OCI-LY7 (cell line): Measurements from ENCODE around the gene SIK2. TPM values are rescaled to one million over a fixed set of nuclear protein-coding genes. Genes with fewer than 3 reads are reported as not detected.

Experiments
- BruUV-seq: library from RNA; stranded (reverse); fragments of 400-500 nt; replicated peaks from 2 replicates; lab custom pipeline; 2021; lab: Mats Ljungman, UMichigan
- CTCF ChIA-PET: fragments of 300-600 bp; sonication (Branson Sonifier 250); formaldehyde crosslinking; loops from one replicate; lab custom pipeline; 2022; ENCODE audit warnings: antibody characterized with exemption; ENCODE audit not compliant: unreplicated experiment; lab: Charles Lee
- POLR2A ChIA-PET: fragments of 300-600 bp; sonication (Branson Sonifier 250); formaldehyde crosslinking; loops from one replicate; lab custom pipeline; 2022; ENCODE audit warnings: antibody characterized with exemption; lab: Charles Lee
- DNase-seq: peaks from one replicate; pipeline ENCODE4 v3.0.0-alpha.2; 2015; ENCODE audit warnings: low spot score
- H2AFZ ChIP-seq: fragments of 200-600 bp; sonication (generic), shearing (Covaris generic); 2 replicates; pipeline ENCODE4 v1.6.1; 2014; ENCODE audit warnings: mild to moderate bottlenecking, antibody characterized with exemption, low read length, moderate library complexity
- H3K27ac ChIP-seq: fragments of 200-600 bp; sonication (generic); 2 replicates; pipeline ENCODE4 v1.5.1; 2014; ENCODE audit warnings: mixed run types, low read depth, mild to moderate bottlenecking, moderate library complexity, low read length, inconsistent platforms; ENCODE audit not compliant: poor library complexity, severe bottlenecking
- H3K36me3 ChIP-seq: fragments of 200-600 bp; sonication (generic); 2 replicates; pipeline ENCODE4 v1.6.1; 2014; ENCODE audit warnings: mild to moderate bottlenecking, antibody characterized with exemption, low read length, moderate library complexity, mixed read lengths; ENCODE audit not compliant: insufficient read depth
- H3K4me1 ChIP-seq: fragments of 200-600 bp; sonication (generic); 2 replicates; pipeline ENCODE4 v1.5.1; 2014; ENCODE audit warnings: mild to moderate bottlenecking, low read length; ENCODE audit not compliant: insufficient read depth, poor library complexity, severe bottlenecking
- H3K4me2 ChIP-seq: fragments of 200-600 bp; sonication (generic); 2 replicates; pipeline ENCODE4 v1.6.1; 2014; ENCODE audit warnings: mild to moderate bottlenecking, low read length
- H3K4me3 ChIP-seq: fragments of 200-600 bp; sonication (generic); 2 replicates; pipeline ENCODE4 v1.5.1; 2014; ENCODE audit warnings: mild to moderate bottlenecking, low read depth, low read length; ENCODE audit not compliant: poor library complexity, severe bottlenecking
- H3K79me2 ChIP-seq: fragments of 200-600 bp; sonication (generic); 2 replicates; pipeline ENCODE4 v1.6.1; 2016; ENCODE audit warnings: low read depth, mild to moderate bottlenecking, low read length, moderate library complexity, mixed read lengths; ENCODE audit not compliant: insufficient read depth
- H3K9me2 ChIP-seq: fragments of 200-600 bp; sonication (generic); 2 replicates; pipeline ENCODE4 v1.6.1; 2016; ENCODE audit warnings: mild to moderate bottlenecking, low read length, mixed read lengths; ENCODE audit not compliant: insufficient read depth
- H3K9me3 ChIP-seq: fragments of 200-600 bp; sonication (generic); 2 replicates; pipeline ENCODE4 v1.6.1; 2014; ENCODE audit warnings: mild to moderate bottlenecking, mixed run types, low read length, mixed read lengths
- H4K20me1 ChIP-seq: fragments of 200-600 bp; sonication (generic); 2 replicates; pipeline ENCODE4 v1.6.1; 2014; ENCODE audit warnings: mild to moderate bottlenecking, antibody characterized with exemption, low read length, moderate library complexity, mixed read lengths; ENCODE audit not compliant: insufficient read depth
- EZH2phosphoT487 ChIP-seq: fragments of 200-600 bp; sonication (generic); IDR thresholded peaks from 2 replicates; pipeline ENCODE4 v1.6.1; 2018; ENCODE audit warnings: low read depth, borderline replicate concordance, mild to moderate bottlenecking, mixed run types, antibody characterized with exemption, low read length, moderate library complexity, mixed read lengths
- intact Hi-C: fragments of 100-400 bp; cut with micrococcal nuclease; formaldehyde crosslinking; loops from one replicate; pipeline ENCODE4 v1.10.0; 2022; ENCODE audit not compliant: unreplicated experiment
- total RNA-seq, 2 experiments: library from RNA; depleted of rRNA in 1 of 2; stranded (reverse); fragments of >200 nt in 1 of 2; shearing (Covaris generic) in 1 of 2; gene quantifications; 2 replicates each; pipeline ENCODE4 v1.2.3, GENCODE V29; 2014 to 2022
- TF ChIP-seq, protein P1 (sequence below): fragments of 200-600 bp; sonication (generic); conservative IDR thresholded peaks from 2 replicates; pipeline ENCODE4 v1.5.1; 2014; ENCODE audit warnings: mild to moderate bottlenecking, antibody characterized with exemption, low read length, moderate library complexity, mixed read lengths

SIK2 gene
- total RNA-seq, 2 experiments from 2014 or later: 9.8 to 16.9 TPM

DNA sequence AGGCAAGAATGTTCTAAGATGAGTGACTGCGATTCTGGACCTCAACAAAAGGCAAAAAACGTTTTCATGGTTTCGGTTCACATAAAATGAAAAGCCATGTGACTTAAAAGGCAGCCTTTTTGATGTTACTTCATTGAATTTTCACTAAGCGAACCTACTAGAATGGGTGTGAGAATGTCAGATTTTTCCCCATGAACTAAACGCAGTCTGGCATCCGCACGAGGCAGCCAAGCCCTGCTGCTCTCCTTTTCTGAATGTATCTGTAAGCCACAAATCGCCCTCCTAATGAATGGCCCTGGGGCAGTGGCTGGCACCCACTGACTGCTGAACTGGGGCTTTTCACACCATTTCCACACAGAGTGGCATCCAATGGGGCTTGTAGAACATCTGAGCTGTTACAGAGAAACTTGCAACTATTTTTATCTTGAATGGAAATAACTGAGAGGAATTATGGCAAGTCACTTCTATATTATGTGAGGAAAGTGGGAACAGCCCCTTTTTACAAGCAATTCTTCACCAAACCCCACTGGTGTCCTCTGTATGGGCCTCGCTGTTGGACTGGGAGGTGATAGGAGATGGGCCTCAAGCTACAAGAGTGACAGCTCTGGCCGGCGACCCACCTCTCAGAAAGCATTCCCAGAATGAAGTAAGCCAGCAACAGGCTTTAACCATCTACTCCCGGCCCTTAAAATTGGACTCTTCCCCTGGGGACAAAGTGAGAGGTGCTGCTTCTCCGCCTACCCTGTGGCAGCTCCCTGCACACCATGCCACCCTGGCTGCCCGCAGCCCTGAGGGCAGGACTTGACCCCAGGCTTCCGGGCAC, 134.6 kb downstream of the SIK2 start:
- Histone ChIP-seq H3K4me3 (no peak overlapping the region), H3K4me2 (no peak overlapping the region), H3K27ac (no peak overlapping the region), H2AFZ (no peak overlapping the region), H3K36me3 (peaks cover 32% of the 10 kb centered on the region), H3K9me3 (no peaks in the 10 kb centered on the region), H3K79me2 (no peaks in the 10 kb centered on the region), H4K20me1 (no peaks in the 10 kb centered on the region), H3K4me1 (no peaks in the 10 kb centered on the region), H3K9me2 (no peaks in the 10 kb centered on the region)
- DNase-seq: no peak
- no TSS peak for BruUV-seq
- intact Hi-C loops: no loop called here
- TF ChIP-seq, protein P1, sequence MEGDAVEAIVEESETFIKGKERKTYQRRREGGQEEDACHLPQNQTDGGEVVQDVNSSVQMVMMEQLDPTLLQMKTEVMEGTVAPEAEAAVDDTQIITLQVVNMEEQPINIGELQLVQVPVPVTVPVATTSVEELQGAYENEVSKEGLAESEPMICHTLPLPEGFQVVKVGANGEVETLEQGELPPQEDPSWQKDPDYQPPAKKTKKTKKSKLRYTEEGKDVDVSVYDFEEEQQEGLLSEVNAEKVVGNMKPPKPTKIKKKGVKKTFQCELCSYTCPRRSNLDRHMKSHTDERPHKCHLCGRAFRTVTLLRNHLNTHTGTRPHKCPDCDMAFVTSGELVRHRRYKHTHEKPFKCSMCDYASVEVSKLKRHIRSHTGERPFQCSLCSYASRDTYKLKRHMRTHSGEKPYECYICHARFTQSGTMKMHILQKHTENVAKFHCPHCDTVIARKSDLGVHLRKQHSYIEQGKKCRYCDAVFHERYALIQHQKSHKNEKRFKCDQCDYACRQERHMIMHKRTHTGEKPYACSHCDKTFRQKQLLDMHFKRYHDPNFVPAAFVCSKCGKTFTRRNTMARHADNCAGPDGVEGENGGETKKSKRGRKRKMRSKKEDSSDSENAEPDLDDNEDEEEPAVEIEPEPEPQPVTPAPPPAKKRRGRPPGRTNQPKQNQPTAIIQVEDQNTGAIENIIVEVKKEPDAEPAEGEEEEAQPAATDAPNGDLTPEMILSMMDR: no peak
- no peak for TF ChIP-seq EZH2phosphoT487
- ChIA-PET CTCF (no interaction called here), POLR2A (no interaction called here)

DNA sequence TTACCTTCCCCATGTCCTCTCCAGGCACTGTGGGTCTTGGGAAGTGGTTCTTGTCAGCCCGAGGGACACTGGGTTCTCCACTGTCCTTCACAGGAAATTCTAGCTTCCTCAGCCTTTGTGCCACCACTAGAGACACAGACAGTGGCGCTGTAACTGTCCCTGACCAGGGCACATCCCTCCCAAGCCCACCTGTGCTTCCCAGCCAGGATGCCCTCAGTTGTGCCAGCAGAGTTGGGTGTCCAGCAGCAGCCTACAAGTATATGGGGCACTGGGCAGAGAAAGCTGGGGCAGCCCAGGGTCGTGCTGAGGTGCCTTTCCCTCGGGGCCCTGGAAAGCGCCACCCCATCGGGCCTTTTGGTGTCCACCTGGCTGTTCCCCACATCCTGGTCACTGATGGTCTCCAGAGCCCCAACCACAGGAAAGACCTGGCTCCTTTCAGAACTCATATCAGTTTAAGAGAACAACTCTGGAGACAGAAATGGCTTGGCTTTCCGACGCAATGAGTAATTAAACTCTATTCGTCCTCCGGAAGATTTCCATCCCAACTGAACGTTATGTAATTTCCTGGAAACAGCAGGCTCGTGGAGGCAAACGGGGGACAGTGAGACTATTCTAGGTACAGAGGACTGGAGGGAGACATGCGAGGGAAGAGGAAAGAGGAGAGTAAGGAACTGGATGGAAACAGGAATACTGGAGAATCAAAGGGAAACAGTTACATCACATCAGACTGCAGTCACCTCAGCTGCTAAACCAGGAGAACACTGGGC, 135.4 kb downstream of the SIK2 start:
- BruUV-seq: no TSS peak
- TF ChIP-seq, protein P1: no peak
- no peak for TF ChIP-seq EZH2phosphoT487
- Histone ChIP-seq H3K9me2 (no peaks in the 10 kb centered on the region), H3K4me1 (no peaks in the 10 kb centered on the region), H2AFZ (no peak overlapping the region), H3K36me3 (peaks cover 40% of the 10 kb centered on the region), H3K9me3 (no peaks in the 10 kb centered on the region), H3K27ac (no peak overlapping the region), H3K4me2 (no peak overlapping the region), H3K79me2 (no peaks in the 10 kb centered on the region), H3K4me3 (no peak overlapping the region), H4K20me1 (no peaks in the 10 kb centered on the region)
- ChIA-PET CTCF (interaction anchor here (0.5 kb wide), 1 partner anchor 14 kb away, joined by 6 read pairs; no protein-coding TSS in a partner anchor), POLR2A (no interaction called here)
- intact Hi-C loops: no loop called here
- DNase-seq: no peak
